ENCODE measurements around the gene SPRED2. TPM values are rescaled to one million over a fixed set of nuclear protein-coding genes. Genes with fewer than 3 reads are reported as not detected.

The SPRED2 gene
- total and polyA plus RNA-seq, 2 experiments from 2014 or later, result 19.7 to 20.3 TPM

- Histone ChIP-seq H3F3A (ENCODE audit: insufficient read depth) (no peaks in the 10 kb centered on the region; the same call in 1 of the 2 replicates), H3K9me3 (ENCODE audit: low read depth) (no peaks in the 10 kb centered on the region), H3K27ac (no peak overlapping the region), H3K4me1 (ENCODE audit: insufficient read depth) (no peaks in the 10 kb centered on the region), H3K4me3 (no peak overlapping the region), H2AFZ (no peak overlapping the region), H4K20me1 (ENCODE audit: insufficient read depth) (no peaks in the 10 kb centered on the region), H3K79me2 (ENCODE audit: insufficient read depth) (peaks cover 32% of the 10 kb centered on the region), H3K27me3 (replicated peaks; ENCODE audit: insufficient read depth) (no peaks in the 10 kb centered on the region), H3K9me2 (ENCODE audit: insufficient read depth) (no peaks in the 10 kb centered on the region), H3K36me3 (ENCODE audit: low read depth) (peaks cover 23% of the 10 kb centered on the region), H3K9ac (no peak overlapping the region), H3K4me2 (ENCODE audit: unreplicated experiment) (no peak overlapping the region)
- in situ Hi-C loops (cut with MboI), result no loop called here
- no peak for DNase-seq
- TF ChIP-seq EZH2phosphoT487 (IDR thresholded peaks at IDR 0.05; ENCODE audit: insufficient read depth, low read depth) (no peak), EZH2 (IDR thresholded peaks at IDR 0.05; ENCODE audit: insufficient read depth, poor library complexity, severe bottlenecking) (no peak)
- WGBS, 2 experiments (ENCODE audit: low coverage in 1 of 2, low lambda C conversion rate in 2 of 2, missing lambda C conversion rate in 2 of 2), result 85 to 90% methylated on average over 30 to 52 of the region's 52 CpGs
Measured at GRCh38 chr2:65313126-65313953, 119.1 kb downstream of the SPRED2 start.

- in situ Hi-C loops (cut with MboI), result no loop called here
- H3K36me3 ChIP-seq (ENCODE audit: low read depth), result peaks cover 23% of the 10 kb centered on the region
- no peak overlapping the region for H2AFZ ChIP-seq
- no peak overlapping the region for H3K27ac ChIP-seq
- H3K79me2 ChIP-seq (ENCODE audit: insufficient read depth), result peaks cover 16% of the 10 kb centered on the region
- H3F3A ChIP-seq (ENCODE audit: insufficient read depth), result no peaks in the 10 kb centered on the region; the same call in 1 of the 2 replicates
- no peaks in the 10 kb centered on the region for H3K27me3 ChIP-seq (replicated peaks; ENCODE audit: insufficient read depth)
- H3K9me2 ChIP-seq (ENCODE audit: insufficient read depth), result no peaks in the 10 kb centered on the region
- no peaks in the 10 kb centered on the region for H4K20me1 ChIP-seq (ENCODE audit: insufficient read depth)
- H3K4me1 ChIP-seq (ENCODE audit: insufficient read depth), result no peaks in the 10 kb centered on the region
- H3K9ac ChIP-seq, result no peak overlapping the region
- H3K9me3 ChIP-seq (ENCODE audit: low read depth), result no peaks in the 10 kb centered on the region
- no peak overlapping the region for H3K4me2 ChIP-seq (ENCODE audit: unreplicated experiment)
- no peak overlapping the region for H3K4me3 ChIP-seq
- no peak for TF ChIP-seq EZH2phosphoT487 (IDR thresholded peaks at IDR 0.05; ENCODE audit: insufficient read depth, low read depth)
- TF ChIP-seq EZH2 (IDR thresholded peaks at IDR 0.05; ENCODE audit: insufficient read depth, poor library complexity, severe bottlenecking), result no peak
- DNase-seq, result no peak
- WGBS, 2 experiments (ENCODE audit: low coverage in 1 of 2, low lambda C conversion rate in 2 of 2, missing lambda C conversion rate in 2 of 2), result 89% methylated on average over 7 of the region's 7 CpGs
Measured at GRCh38 chr2:65311596-65311995, 120.8 kb downstream of the SPRED2 start.

- Histone ChIP-seq H3K79me2 (ENCODE audit: insufficient read depth) (peaks cover 10% of the 10 kb centered on the region; the same call in 1 of the 2 replicates), H3K9ac (no peak overlapping the region), H3K4me3 (no peak overlapping the region), H3K36me3 (ENCODE audit: low read depth) (peaks cover 23% of the 10 kb centered on the region), H3K27ac (no peak overlapping the region), H3K4me2 (ENCODE audit: unreplicated experiment) (no peak overlapping the region), H4K20me1 (ENCODE audit: insufficient read depth) (no peaks in the 10 kb centered on the region), H3K9me3 (ENCODE audit: low read depth) (no peaks in the 10 kb centered on the region), H2AFZ (no peak overlapping the region), H3K4me1 (ENCODE audit: insufficient read depth) (no peaks in the 10 kb centered on the region), H3K27me3 (replicated peaks; ENCODE audit: insufficient read depth) (no peaks in the 10 kb centered on the region), H3F3A (ENCODE audit: insufficient read depth) (no peaks in the 10 kb centered on the region; the same call in 1 of the 2 replicates), H3K9me2 (ENCODE audit: insufficient read depth) (no peaks in the 10 kb centered on the region)
- no peak for DNase-seq
- WGBS, 2 experiments (ENCODE audit: low coverage in 1 of 2, low lambda C conversion rate in 2 of 2, missing lambda C conversion rate in 2 of 2), result 81 to 87% methylated on average over 6 of the region's 6 CpGs
- TF ChIP-seq EZH2phosphoT487 (IDR thresholded peaks at IDR 0.05; ENCODE audit: insufficient read depth, low read depth), result no peak
- no peak for TF ChIP-seq EZH2 (IDR thresholded peaks at IDR 0.05; ENCODE audit: insufficient read depth, poor library complexity, severe bottlenecking)
- in situ Hi-C loops (cut with MboI), result no loop called here
Measured at GRCh38 chr2:65311049-65311448, 121.3 kb downstream of the SPRED2 start.

- no peaks in the 10 kb centered on the region for H3K9me2 ChIP-seq (ENCODE audit: insufficient read depth)
- H3K4me2 ChIP-seq (ENCODE audit: unreplicated experiment), result no peak overlapping the region
- DNase-seq, result no peak
- peaks cover 23% of the 10 kb centered on the region for H3K36me3 ChIP-seq (ENCODE audit: low read depth)
- no peaks in the 10 kb centered on the region for H3K9me3 ChIP-seq (ENCODE audit: low read depth)
- 79 to 83% methylated on average over 7 to 8 of the region's 8 CpGs for WGBS, 2 experiments (ENCODE audit: low coverage in 1 of 2, low lambda C conversion rate in 2 of 2, missing lambda C conversion rate in 2 of 2)
- peaks cover 5% of the 10 kb centered on the region; the same call in 1 of the 2 replicates for H3K79me2 ChIP-seq (ENCODE audit: insufficient read depth)
- no peak overlapping the region for H2AFZ ChIP-seq
- H3K4me3 ChIP-seq, result no peak overlapping the region
- H4K20me1 ChIP-seq (ENCODE audit: insufficient read depth), result no peaks in the 10 kb centered on the region
- no peaks in the 10 kb centered on the region for H3K27me3 ChIP-seq (replicated peaks; ENCODE audit: insufficient read depth)
- in situ Hi-C loops (cut with MboI), result no loop called here
- no peak overlapping the region for H3K9ac ChIP-seq
- H3K4me1 ChIP-seq (ENCODE audit: insufficient read depth), result no peaks in the 10 kb centered on the region
- no peaks in the 10 kb centered on the region; the same call in 1 of the 2 replicates for H3F3A ChIP-seq (ENCODE audit: insufficient read depth)
- TF ChIP-seq EZH2 (IDR thresholded peaks at IDR 0.05; ENCODE audit: insufficient read depth, poor library complexity, severe bottlenecking), result no peak
- no peak for TF ChIP-seq EZH2phosphoT487 (IDR thresholded peaks at IDR 0.05; ENCODE audit: insufficient read depth, low read depth)
- no peak overlapping the region for H3K27ac ChIP-seq
Measured at GRCh38 chr2:65309699-65310098, 122.7 kb downstream of the SPRED2 start.
